Muscle of back (tissue), 11 donors: ENCODE results near the gene BLMH. TPM values are rescaled to one million over a fixed set of nuclear protein-coding genes. Genes with fewer than 3 reads are reported as not detected.

ENCODE experiments used
- DNase-seq, 3 donors: peaks; one replicate each; pipeline versions ENCODE4 v3.0.0 to v3.0.0-alpha.2; 2013
- polyA plus RNA-seq, 10 donors: library from polyadenylated mRNA; unstranded; fragments of 120-200 nt; gene quantifications; one replicate each; pipeline ENCODE4 v1.2.1, GENCODE V29; 2013; ENCODE audit not compliant: insufficient read length in 10 of 10

BLMH gene
- polyA plus RNA-seq, 10 donors = 35.1 to 52.1 (median 40.5) TPM

GRCh38 chr17:30254150-30254549 is 37.6 kb downstream of the BLMH start:
- DNase-seq = peak in 1 of 3 donors; percentile 30

- no peak for DNase-seq
These were observed 38.4 kb downstream of the BLMH start for GRCh38 chr17:30253312-30253711.

GRCh38 chr17:30251931-30252330 is 39.8 kb downstream of the BLMH start:
- no peak for DNase-seq

- no peak for DNase-seq
These were observed 42.3 kb downstream of the BLMH start for GRCh38 chr17:30249460-30249859.

- no peak for DNase-seq
These were observed 43.0 kb downstream of the BLMH start for GRCh38 chr17:30248786-30249185.

- no peak for DNase-seq
These were observed 45.3 kb downstream of the BLMH start for GRCh38 chr17:30246460-30246859.

GRCh38 chr17:30244853-30245385 is 46.8 kb downstream of the BLMH start:
- no peak for DNase-seq

GRCh38 chr17:30243568-30243967 is 48.2 kb downstream of the BLMH start:
- DNase-seq = no peak

- no peak for DNase-seq
These were observed 48.7 kb downstream of the BLMH start for GRCh38 chr17:30243002-30243401.

GRCh38 chr17:30241051-30241450 is 50.7 kb downstream of the BLMH start:
- DNase-seq = no peak

- DNase-seq = no peak
These were observed 51.6 kb downstream of the BLMH start for GRCh38 chr17:30240177-30240576.

GRCh38 chr17:30239089-30239462 is 52.7 kb downstream of the BLMH start:
- DNase-seq = no peak

GRCh38 chr17:30238387-30239088 is 53.2 kb downstream of the BLMH start:
- no peak for DNase-seq

GRCh38 chr17:30238003-30238344 is 53.8 kb downstream of the BLMH start:
- no peak for DNase-seq

- peak in 1 of 3 donors; percentile 29 for DNase-seq
These were observed 54.3 kb downstream of the BLMH start for GRCh38 chr17:30237296-30238002.

- DNase-seq = peak; percentile 7 to 68 (median 34)
These were observed 55.0 kb downstream of the BLMH start for GRCh38 chr17:30236766-30237165.

GRCh38 chr17:30236297-30236624 is 55.5 kb downstream of the BLMH start:
- no peak for DNase-seq

GRCh38 chr17:30235386-30236296 is 56.1 kb downstream of the BLMH start, which contains the start of gene SLC6A4:
Gene SLC6A4 (minus strand): TSS chr17:30235697. CDS start chr17:30221958, 13,739 bp downstream.
- DNase-seq = peak in 2 of 3 donors; percentile 29 to 58

GRCh38 chr17:30234964-30235363 is 56.8 kb downstream of the BLMH start:
- peak in 1 of 3 donors; percentile 26 for DNase-seq

- DNase-seq = no peak
These were observed 57.4 kb downstream of the BLMH start for GRCh38 chr17:30234296-30234695.

GRCh38 chr17:30232824-30233427 is 58.8 kb downstream of the BLMH start:
- DNase-seq = no peak
